WTC11 (cell line): ENCODE results near the gene RCAN2. TPM values are rescaled to one million over a fixed set of nuclear protein-coding genes. Genes with fewer than 3 reads are reported as not detected.

ENCODE experiments used
- ATAC-seq: fragments of 200-7000 bp; cut with Tn5 transposase; 2 replicates; pipeline ENCODE4 v1.10.0; 2021; ENCODE audit warnings: mild to moderate bottlenecking, moderate library complexity
- CTCF ChIA-PET: fragments of 300-600 bp; sonication (Branson Sonifier 250); formaldehyde crosslinking; loops from one replicate; lab custom pipeline; 2021; ENCODE audit warnings: antibody characterized with exemption; lab: Charles Lee
- POLR2A ChIA-PET: fragments of 350-600 bp; sonication (Branson Sonifier 250); formaldehyde crosslinking; loops from one replicate; lab custom pipeline; 2021; ENCODE audit warnings: antibody characterized with exemption; lab: Charles Lee
- DNase-seq: peaks from one replicate; pipeline ENCODE4 v3.0.0; 2021; ENCODE audit warnings: low spot score
- H3K27ac Mint-ChIP-seq: 2 replicates; pipeline ENCODE4 v1.8.0; 2021; ENCODE audit warnings: mixed read lengths
- H3K27me3 Mint-ChIP-seq: 2 replicates; pipeline ENCODE4 v1.8.0; 2021; ENCODE audit warnings: low read depth, mild to moderate bottlenecking, moderate library complexity, mixed read lengths
- H3K36me3 Mint-ChIP-seq: 2 replicates; pipeline ENCODE4 v1.8.0; 2021; ENCODE audit warnings: mixed read lengths
- H3K4me1 Mint-ChIP-seq: 2 replicates; pipeline ENCODE4 v1.8.0; 2022; ENCODE audit warnings: mixed read lengths
- H3K4me3 Mint-ChIP-seq: 2 replicates; pipeline ENCODE4 v1.8.0; 2021; ENCODE audit warnings: mild to moderate bottlenecking, moderate library complexity, mixed read lengths
- H3K9me3 Mint-ChIP-seq: 2 replicates; pipeline ENCODE4 v1.8.0; 2021; ENCODE audit warnings: mixed read lengths
- ATF1 ChIP-seq: sonication (generic); formaldehyde crosslinking; IDR thresholded peaks from 2 replicates; pipeline ENCODE4 v1.8.1; 2023; ENCODE audit warnings: mild to moderate bottlenecking, moderate library complexity, missing genetic modification reagents
- CREM ChIP-seq: sonication (generic); formaldehyde crosslinking; IDR thresholded peaks from 2 replicates; pipeline ENCODE4 v1.8.1; 2022; ENCODE audit warnings: mild to moderate bottlenecking, missing genetic modification reagents, moderate library complexity
- ELF4 ChIP-seq: sonication (generic); formaldehyde crosslinking; IDR thresholded peaks from 2 replicates; pipeline ENCODE4 v1.8.1; 2022; ENCODE audit warnings: low read depth, mild to moderate bottlenecking, moderate library complexity, missing genetic modification reagents
- FOXP1 ChIP-seq: sonication (generic); formaldehyde crosslinking; IDR thresholded peaks from 2 replicates; pipeline ENCODE4 v1.8.0; 2022; ENCODE audit warnings: missing genetic modification reagents, mild to moderate bottlenecking, moderate library complexity, borderline replicate concordance
- GTF2I ChIP-seq: fragments of 250-450 bp; sonication (Bioruptor Pico); conservative IDR thresholded peaks from 2 replicates; pipeline ENCODE4 v1.4.0; 2021; ENCODE audit warnings: mild to moderate bottlenecking
- NFYB ChIP-seq: sonication (generic); formaldehyde crosslinking; conservative IDR thresholded peaks from 2 replicates; pipeline ENCODE4 v1.8.0; 2022; ENCODE audit warnings: low read depth, missing genetic modification reagents
- NR2C2 ChIP-seq: sonication (generic); formaldehyde crosslinking; IDR thresholded peaks from 2 replicates; pipeline ENCODE4 v1.8.0; 2022; ENCODE audit warnings: mild to moderate bottlenecking, missing genetic modification reagents
- OVOL2 ChIP-seq: fragments of 250-450 bp; sonication (Bioruptor Pico); IDR thresholded peaks from 2 replicates; pipeline ENCODE4 v1.9.0; 2021; ENCODE audit warnings: mild to moderate bottlenecking, borderline replicate concordance
- RORB ChIP-seq: fragments of 250-450 bp; sonication (Bioruptor Pico); IDR thresholded peaks from 2 replicates; pipeline ENCODE4 v1.9.0; 2021; ENCODE audit warnings: mild to moderate bottlenecking
- SP1 ChIP-seq: sonication (generic); formaldehyde crosslinking; conservative IDR thresholded peaks from 2 replicates; pipeline ENCODE4 v1.8.1; 2022; ENCODE audit warnings: missing genetic modification reagents
- TEAD4 ChIP-seq: sonication (generic); formaldehyde crosslinking; IDR thresholded peaks from 2 replicates; pipeline ENCODE4 v1.8.0; 2022; ENCODE audit warnings: mild to moderate bottlenecking, missing genetic modification reagents
- ZNF317 ChIP-seq: sonication (generic); formaldehyde crosslinking; IDR thresholded peaks from 2 replicates; pipeline ENCODE4 v1.8.1; 2023; ENCODE audit warnings: low read depth, mild to moderate bottlenecking, moderate library complexity, missing genetic modification reagents, borderline replicate concordance
- ZNF423 ChIP-seq: fragments of 250-450 bp; sonication (Bioruptor Pico); IDR thresholded peaks from 2 replicates; pipeline ENCODE4 v2.1.2; 2022; ENCODE audit warnings: mild to moderate bottlenecking, moderate library complexity
- total RNA-seq: library from RNA; stranded (reverse); gene quantifications from 3 replicates; pipeline ENCODE4 v1.2.3, GENCODE V29; 2021
- TF ChIP-seq, protein P1 (sequence below): fragments of 250-450 bp; sonication (Bioruptor Pico); IDR thresholded peaks from 2 replicates; pipeline ENCODE4 v1.9.0; 2021; ENCODE audit warnings: mild to moderate bottlenecking, borderline replicate concordance
- TF ChIP-seq, protein P2 (sequence below): sonication (generic); formaldehyde crosslinking; IDR thresholded peaks from 2 replicates; pipeline ENCODE4 v1.8.1; 2023; ENCODE audit warnings: mild to moderate bottlenecking, missing genetic modification reagents, moderate library complexity
- TF ChIP-seq, protein P3 (sequence below): sonication (generic); formaldehyde crosslinking; IDR thresholded peaks from 2 replicates; pipeline ENCODE4 v1.8.1; 2023; ENCODE audit warnings: mild to moderate bottlenecking, missing genetic modification reagents
- TF ChIP-seq, protein P4 (sequence below): sonication (generic); formaldehyde crosslinking; IDR thresholded peaks from 2 replicates; pipeline ENCODE4 v1.8.0; 2022; ENCODE audit warnings: mild to moderate bottlenecking, missing genetic modification reagents

RCAN2 gene
- total RNA-seq, 1 experiment from 2014 or later: 3.9 TPM

DNA sequence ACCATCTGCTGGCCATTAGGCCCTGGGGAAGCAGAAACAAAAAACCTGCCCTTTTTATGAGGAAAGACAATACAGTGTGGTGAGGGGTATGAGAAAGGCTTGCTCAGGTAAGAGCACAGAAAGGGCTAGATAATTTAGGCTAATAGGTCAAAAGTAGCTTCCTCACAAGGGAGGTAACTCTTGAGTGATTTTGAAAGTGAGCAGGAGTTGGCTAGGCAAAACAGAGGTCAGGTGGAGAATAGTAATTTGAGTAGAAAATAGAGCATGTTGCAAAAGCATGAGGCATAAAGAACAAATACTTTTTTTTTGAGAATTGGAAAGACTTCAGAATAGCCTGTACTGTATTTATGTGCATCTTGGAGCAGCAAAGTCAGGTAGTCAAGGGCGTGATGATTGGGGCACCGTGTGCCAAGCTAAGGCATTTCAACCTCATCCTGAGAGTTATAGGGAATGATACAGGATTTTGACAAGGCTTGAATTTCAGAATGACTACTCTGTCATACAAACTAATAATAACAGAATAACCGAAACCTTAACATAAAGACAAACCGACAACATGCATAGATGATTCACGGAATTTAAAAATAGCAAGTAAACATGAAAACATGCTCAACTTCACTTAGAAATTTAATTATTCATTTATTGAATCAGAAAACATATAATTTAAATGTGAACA lies 197.5 kb downstream of the RCAN2 start (continued):
- TF ChIP-seq TEAD4: no peak
- no peak for TF ChIP-seq ZNF317 (CRISPR knock-in tag)
- TF ChIP-seq OVOL2 (CRISPR knock-in tag): no peak
- no peak for TF ChIP-seq RORB (CRISPR knock-in tag)
- TF ChIP-seq, protein P1, sequence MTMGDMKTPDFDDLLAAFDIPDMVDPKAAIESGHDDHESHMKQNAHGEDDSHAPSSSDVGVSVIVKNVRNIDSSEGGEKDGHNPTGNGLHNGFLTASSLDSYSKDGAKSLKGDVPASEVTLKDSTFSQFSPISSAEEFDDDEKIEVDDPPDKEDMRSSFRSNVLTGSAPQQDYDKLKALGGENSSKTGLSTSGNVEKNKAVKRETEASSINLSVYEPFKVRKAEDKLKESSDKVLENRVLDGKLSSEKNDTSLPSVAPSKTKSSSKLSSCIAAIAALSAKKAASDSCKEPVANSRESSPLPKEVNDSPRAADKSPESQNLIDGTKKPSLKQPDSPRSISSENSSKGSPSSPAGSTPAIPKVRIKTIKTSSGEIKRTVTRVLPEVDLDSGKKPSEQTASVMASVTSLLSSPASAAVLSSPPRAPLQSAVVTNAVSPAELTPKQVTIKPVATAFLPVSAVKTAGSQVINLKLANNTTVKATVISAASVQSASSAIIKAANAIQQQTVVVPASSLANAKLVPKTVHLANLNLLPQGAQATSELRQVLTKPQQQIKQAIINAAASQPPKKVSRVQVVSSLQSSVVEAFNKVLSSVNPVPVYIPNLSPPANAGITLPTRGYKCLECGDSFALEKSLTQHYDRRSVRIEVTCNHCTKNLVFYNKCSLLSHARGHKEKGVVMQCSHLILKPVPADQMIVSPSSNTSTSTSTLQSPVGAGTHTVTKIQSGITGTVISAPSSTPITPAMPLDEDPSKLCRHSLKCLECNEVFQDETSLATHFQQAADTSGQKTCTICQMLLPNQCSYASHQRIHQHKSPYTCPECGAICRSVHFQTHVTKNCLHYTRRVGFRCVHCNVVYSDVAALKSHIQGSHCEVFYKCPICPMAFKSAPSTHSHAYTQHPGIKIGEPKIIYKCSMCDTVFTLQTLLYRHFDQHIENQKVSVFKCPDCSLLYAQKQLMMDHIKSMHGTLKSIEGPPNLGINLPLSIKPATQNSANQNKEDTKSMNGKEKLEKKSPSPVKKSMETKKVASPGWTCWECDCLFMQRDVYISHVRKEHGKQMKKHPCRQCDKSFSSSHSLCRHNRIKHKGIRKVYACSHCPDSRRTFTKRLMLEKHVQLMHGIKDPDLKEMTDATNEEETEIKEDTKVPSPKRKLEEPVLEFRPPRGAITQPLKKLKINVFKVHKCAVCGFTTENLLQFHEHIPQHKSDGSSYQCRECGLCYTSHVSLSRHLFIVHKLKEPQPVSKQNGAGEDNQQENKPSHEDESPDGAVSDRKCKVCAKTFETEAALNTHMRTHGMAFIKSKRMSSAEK (CRISPR knock-in tag): no peak
- TF ChIP-seq, protein P2, sequence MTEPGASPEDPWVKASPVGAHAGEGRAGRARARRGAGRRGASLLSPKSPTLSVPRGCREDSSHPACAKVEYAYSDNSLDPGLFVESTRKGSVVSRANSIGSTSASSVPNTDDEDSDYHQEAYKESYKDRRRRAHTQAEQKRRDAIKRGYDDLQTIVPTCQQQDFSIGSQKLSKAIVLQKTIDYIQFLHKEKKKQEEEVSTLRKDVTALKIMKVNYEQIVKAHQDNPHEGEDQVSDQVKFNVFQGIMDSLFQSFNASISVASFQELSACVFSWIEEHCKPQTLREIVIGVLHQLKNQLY: no peak
- TF ChIP-seq, protein P3, sequence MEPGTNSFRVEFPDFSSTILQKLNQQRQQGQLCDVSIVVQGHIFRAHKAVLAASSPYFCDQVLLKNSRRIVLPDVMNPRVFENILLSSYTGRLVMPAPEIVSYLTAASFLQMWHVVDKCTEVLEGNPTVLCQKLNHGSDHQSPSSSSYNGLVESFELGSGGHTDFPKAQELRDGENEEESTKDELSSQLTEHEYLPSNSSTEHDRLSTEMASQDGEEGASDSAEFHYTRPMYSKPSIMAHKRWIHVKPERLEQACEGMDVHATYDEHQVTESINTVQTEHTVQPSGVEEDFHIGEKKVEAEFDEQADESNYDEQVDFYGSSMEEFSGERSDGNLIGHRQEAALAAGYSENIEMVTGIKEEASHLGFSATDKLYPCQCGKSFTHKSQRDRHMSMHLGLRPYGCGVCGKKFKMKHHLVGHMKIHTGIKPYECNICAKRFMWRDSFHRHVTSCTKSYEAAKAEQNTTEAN (CRISPR knock-in tag): no peak
- TF ChIP-seq, all 79 proteins: peak for 0

DNA sequence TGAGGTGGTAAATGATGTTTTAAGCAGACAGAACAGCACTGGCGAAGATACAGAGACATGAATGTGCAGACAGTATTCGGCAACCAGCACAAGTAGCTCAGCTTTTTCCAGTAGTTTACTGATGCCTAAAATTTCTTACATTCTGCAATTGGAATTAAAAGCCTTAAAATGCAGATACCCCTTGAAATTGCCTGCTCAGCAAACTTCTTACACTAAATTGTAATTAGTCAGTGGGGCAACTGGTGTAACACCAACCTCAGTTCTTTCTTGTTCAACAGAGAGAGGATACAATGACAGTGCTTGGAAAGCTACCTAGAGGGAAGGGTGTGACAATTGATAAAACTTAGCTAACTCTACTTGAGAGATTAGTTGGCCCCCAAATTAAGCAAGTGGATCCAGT lies 199.4 kb downstream of the RCAN2 start:
- Mint-ChIP-seq H3K27ac (no peak overlapping the region), H3K9me3 (no peaks in the 10 kb centered on the region; the same call in 1 of the 2 replicates), H3K4me3 (no peak overlapping the region), H3K27me3 (no peaks in the 10 kb centered on the region), H3K36me3 (no peaks in the 10 kb centered on the region), H3K4me1 (peaks cover 17% of the 10 kb centered on the region)
- TF ChIP-seq ATF1: no peak
- TF ChIP-seq ZNF423: no peak
- no peak for TF ChIP-seq FOXP1 (CRISPR knock-in tag)
- no peak for TF ChIP-seq SP1 (CRISPR knock-in tag)
- TF ChIP-seq CREM (CRISPR knock-in tag): no peak
- TF ChIP-seq, protein P1 (CRISPR knock-in tag): no peak
- TF ChIP-seq NR2C2 (CRISPR knock-in tag): no peak
- TF ChIP-seq GTF2I (CRISPR knock-in tag): no peak
- no peak for TF ChIP-seq ELF4 (CRISPR knock-in tag)
- no peak for TF ChIP-seq NFYB (CRISPR knock-in tag)
- TF ChIP-seq, protein P4, sequence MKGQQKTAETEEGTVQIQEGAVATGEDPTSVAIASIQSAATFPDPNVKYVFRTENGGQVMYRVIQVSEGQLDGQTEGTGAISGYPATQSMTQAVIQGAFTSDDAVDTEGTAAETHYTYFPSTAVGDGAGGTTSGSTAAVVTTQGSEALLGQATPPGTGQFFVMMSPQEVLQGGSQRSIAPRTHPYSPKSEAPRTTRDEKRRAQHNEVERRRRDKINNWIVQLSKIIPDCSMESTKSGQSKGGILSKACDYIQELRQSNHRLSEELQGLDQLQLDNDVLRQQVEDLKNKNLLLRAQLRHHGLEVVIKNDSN: no peak
- TF ChIP-seq, protein P3 (CRISPR knock-in tag): no peak
- ATAC-seq: no peak
- ChIA-PET POLR2A (no interaction called here), CTCF (no interaction called here)
- DNase-seq: no peak
